GM21528 (cell line): ENCODE data around the gene PIP4K2C.
"Not testable (repeated sequence)": the region's sequence is repeated elsewhere in the genome, so short reads cannot be mapped to it uniquely, and the experiment has no call there.

ENCODE experiments used
- ATAC-seq: cut with Tn5 transposase; IDR thresholded peaks from one replicate; pipeline ENCODE4 v1.9.1; 2021; ENCODE audit warnings: mild to moderate bottlenecking, moderate library complexity; ENCODE audit not compliant: unreplicated experiment, low FRiP score

The PIP4K2C gene

GRCh38 chr12:57606821-57607220 lies 15.8 kb downstream of the PIP4K2C start:
- ATAC-seq = no peak

GRCh38 chr12:57607958-57608663 lies 17.1 kb downstream of the PIP4K2C start:
- ATAC-seq = no peak

DNA sequence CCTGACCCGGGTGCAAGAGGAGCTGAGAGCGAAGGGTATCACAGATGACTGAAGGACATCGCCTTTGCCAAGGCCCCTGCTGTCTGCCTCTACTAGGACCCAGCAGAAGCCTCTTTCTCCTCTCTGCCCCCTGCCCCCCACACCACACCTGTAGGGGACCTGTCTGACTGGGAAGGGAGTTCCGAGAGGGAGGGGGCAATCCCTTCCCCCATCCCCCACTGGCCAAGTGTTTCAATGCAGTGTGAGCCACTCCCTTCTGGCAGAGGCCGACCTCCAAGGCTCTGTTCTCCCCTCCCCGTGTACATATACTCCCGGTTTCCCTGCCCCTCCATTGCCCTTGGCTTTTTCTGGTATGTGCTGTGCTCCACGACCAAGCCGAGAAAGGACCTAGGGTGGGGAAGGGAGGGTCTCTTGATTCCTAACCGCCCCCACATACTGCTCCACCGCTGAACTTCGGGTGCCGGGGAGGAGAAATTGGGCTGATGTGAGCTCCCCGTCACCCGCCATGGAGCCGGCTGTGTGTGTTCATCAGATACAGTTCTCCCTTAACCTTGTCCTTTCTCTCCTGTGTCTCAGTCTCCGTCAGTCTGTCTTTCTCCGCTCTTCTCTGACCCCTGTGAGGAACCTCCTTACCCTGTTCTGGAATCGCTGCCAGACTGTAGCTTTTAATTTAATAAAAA lies 18.2 kb downstream of the PIP4K2C start:
- ATAC-seq = no peak

GRCh38 chr12:57609781-57610553 lies 19.0 kb downstream of the PIP4K2C start:
- ATAC-seq = no peak

DNA sequence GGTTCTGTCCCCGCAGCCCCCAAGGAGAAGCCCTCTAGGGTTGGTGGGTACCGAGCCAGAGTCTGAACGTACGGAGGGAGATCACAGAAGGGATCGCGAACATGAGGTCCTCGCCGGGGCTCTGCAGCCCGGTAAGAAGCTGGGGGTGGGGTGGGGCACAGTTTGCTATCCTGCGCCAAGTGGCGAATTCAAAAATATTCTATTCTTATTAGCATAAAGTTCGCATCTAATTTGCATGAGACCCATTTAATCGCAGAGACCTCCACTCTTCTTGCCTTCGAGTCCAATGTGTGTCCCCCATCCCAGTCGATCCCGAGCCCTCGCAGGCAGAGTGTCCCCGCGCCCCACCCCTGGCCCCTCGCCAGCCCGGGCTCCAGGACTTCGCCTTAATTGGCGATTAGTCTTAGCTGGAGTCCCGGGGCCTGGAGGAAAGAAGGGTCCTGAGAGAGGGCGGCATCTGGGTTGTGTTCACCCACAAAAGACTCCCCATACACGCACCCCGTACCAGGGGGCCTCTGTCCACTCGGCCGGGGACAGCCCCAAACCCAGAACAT lies 19.6 kb downstream of the PIP4K2C start:
- no peak for ATAC-seq

GRCh38 chr12:57611108-57611826 lies 20.3 kb downstream of the PIP4K2C start, which contains the start of gene ARHGEF25:
ARHGEF25 (plus strand) TSS chr12:57611435; CDS start chr12:57611895, 460 bp downstream.
- ATAC-seq = no peak

DNA sequence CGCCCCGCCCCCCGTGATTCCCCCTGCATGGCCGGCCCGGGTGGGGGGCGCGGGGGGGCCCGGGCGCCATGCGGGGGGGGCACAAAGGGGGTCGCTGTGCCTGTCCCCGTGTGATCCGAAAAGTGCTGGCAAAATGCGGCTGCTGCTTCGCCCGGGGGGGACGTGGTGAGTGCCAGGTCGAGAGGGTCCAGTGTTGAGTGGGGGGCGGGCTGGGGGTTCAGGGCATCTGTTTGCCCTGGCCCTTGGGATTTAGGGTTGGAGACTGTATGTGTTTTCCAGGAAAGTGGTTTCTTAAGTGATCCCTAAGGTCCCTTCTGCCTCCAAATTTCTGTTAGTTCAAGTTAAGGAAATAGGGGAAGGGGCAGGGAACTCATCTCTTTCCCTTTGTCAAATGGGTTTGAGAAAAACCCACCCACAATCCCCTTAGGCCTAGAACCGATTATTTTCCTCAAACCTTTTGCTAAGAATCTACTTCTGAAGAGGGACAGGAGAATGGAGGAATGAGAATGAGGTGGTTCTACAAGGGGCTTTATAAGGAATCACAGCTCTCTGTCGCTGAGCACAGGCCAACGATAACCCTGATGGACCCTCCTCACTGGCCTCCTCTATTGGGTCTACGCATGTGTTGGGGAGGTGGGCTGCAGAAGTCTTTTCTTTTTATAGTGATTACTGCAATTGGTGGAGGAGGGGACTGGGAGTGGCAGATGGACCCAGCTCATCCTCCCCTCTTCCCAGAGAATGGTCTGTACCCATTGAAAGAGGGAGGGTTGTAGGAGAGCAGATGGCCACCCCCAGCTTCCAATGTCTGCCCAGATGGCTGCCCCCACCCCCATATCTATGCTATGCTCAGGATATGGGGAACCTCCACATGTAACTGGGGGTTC lies 21.1 kb downstream of the PIP4K2C start:
- ATAC-seq = no peak

GRCh38 chr12:57612711-57613426 lies 21.9 kb downstream of the PIP4K2C start:
- no peak for ATAC-seq

DNA sequence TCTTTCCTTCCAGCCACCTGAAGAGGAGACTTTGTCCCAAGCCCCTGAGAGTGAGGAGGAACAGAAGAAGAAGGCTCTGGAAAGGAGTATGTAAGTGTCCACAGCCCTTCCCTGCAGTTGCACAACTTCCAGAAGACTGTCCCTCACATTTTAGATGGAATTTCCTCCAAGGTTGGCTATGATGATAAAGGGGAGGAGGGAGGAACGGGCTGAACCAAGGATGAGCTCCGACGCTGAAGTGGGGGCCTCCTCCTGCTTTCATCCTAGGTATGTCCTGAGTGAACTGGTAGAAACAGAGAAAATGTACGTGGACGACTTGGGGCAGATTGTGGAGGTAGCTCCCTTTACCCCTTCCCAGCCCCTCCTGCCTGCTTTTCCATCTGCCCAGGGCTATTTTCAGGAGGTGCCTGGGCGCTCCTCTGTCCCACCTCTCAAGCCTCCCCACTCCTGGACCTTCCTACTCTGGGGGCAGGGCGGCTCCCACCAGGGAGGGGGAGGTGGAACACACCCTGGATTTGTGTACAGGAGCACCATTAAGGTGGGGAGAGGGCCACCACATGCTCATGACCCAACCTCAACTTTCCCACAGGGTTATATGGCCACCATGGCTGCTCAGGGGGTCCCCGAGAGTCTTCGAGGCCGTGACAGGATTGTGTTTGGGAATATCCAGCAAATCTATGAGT lies 22.6 kb downstream of the PIP4K2C start:
- no peak for ATAC-seq

GRCh38 chr12:57614178-57614947 lies 23.4 kb downstream of the PIP4K2C start:
- ATAC-seq = peak; percentile 60

DNA sequence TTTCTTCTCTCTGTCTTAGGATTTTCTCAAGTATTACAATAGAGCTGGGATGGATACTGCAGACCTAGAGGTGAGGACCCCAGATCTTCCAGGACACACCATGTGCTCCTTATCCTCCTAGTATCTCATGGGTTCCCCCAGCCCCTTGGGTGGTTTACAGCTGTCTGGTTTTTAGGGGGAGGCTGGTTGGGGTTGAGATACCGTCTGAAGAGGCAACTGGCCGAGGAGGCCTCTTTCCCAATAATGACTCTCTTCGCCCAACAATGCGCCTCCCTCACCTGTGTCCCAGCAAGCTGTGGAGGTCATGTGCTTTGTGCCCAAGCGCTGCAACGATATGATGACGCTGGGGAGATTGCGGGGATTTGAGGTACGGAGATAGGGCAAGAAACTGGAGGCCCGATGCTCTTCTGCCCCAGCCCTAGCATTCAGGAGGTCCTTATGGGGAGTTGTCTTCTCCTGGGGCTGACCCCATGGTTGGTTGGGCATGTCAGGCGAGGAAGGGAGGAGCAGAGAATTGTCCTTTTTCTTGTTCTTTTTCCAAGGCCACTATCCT lies 24.0 kb downstream of the PIP4K2C start:
- ATAC-seq = no peak

- ATAC-seq = no peak
Measured at GRCh38 chr12:57615637-57616036, 24.6 kb downstream of the PIP4K2C start.

DNA sequence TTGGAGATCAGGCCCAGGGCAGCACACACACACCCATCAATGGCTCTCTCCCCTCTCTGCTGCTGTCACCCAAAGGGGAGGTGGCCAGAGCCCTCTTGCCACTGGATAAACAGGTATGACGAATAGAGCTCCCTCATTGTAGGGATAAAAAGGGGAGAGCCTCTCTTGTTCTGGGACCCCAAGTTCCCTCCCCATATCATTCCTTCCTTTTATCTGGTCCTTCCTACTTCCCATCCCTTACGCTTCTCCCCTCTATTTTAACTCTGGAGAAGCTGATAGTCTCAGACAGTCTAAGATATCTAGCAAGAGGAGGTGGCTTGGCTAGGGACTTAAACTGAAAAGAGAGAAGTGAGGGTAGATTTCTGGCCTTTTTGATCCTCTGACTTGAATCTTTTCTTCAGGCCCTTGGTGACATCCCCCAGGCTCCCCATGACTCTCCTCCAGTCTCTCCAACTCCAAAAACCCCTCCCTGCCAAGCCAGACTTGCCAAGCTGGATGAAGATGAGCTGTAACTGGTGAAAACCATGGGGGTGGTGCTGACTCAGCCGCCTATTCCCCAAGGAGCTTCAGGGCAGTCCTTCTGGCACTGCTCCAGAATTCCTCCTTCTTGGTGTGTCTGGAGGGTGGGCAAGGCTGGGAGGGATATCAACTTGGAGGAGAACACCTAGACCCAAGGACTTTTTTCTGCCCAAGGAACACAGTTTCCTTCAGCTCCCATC lies 25.6 kb downstream of the PIP4K2C start:
- ATAC-seq = no peak

GRCh38 chr12:57617942-57618341 lies 26.9 kb downstream of the PIP4K2C start:
- ATAC-seq = no peak

DNA sequence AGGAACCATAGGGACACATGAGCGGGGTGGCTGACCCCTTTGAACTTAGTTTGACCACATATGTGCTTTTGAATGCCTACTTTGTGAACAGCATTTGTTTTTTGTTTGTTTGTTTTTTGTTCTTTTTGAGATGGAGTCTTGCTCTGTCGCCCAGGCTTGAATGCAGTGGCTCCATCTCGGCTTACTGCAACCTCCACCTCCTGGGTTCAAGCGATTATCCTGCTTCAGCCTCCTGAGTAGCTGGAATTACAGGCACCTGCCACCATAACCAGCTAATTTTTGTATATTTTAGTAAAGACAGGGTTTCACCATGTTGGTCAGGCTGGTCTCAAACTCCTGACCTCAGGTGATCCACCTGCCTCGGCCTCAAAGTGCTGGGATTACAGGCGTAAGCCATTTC lies 27.4 kb downstream of the PIP4K2C start:
- ATAC-seq = not testable (repeated sequence)

- no peak for ATAC-seq
Measured at GRCh38 chr12:57618966-57619433, 28.0 kb downstream of the PIP4K2C start.
